Measurements from ENCODE around the gene PPARG. TPM values are rescaled to one million over a fixed set of nuclear protein-coding genes. Genes with fewer than 3 reads are reported as not detected.

PPARG gene
- total RNA-seq, 1 donor from 2014 or later, result 80.7 TPM

- intact Hi-C loops (cut with DNase I), result no loop called here
- Histone ChIP-seq H3K27me3 (no peaks in the 10 kb centered on the region), H3K4me1 (no peaks in the 10 kb centered on the region), H3K4me3 (no peak overlapping the region), H3K9me3 (no peaks in the 10 kb centered on the region), H3K36me3 (no peaks in the 10 kb centered on the region), H3K27ac (no peak overlapping the region)
- ATAC-seq (no peak), DNase-seq (no peak)
- no peak for TF ChIP-seq CTCF (IDR thresholded peaks at IDR 0.05)
These were observed 54.2 kb downstream of the PPARG start for GRCh38 chr3:12343047-12343501.

GRCh38 chr3:12345141-12345561 is 56.3 kb downstream of the PPARG start:
- DNase-seq (no peak), ATAC-seq (no peak)
- H3K4me3 ChIP-seq, result no peak overlapping the region
- TF ChIP-seq CTCF (IDR thresholded peaks at IDR 0.05), result no peak
- H3K27me3 ChIP-seq, result no peaks in the 10 kb centered on the region
- H3K27ac ChIP-seq, result no peak overlapping the region
- no peaks in the 10 kb centered on the region for H3K9me3 ChIP-seq
- intact Hi-C loops (cut with DNase I), result no loop called here
- no peaks in the 10 kb centered on the region for H3K36me3 ChIP-seq
- no peaks in the 10 kb centered on the region for H3K4me1 ChIP-seq

GRCh38 chr3:12345584-12346494 is 57.0 kb downstream of the PPARG start:
- H3K36me3 ChIP-seq, result no peaks in the 10 kb centered on the region
- H3K27me3 ChIP-seq, result no peaks in the 10 kb centered on the region
- DNase-seq, result no peak
- H3K27ac ChIP-seq, result no peak overlapping the region
- no peak for ATAC-seq
- intact Hi-C loops (cut with DNase I), result no loop called here
- H3K9me3 ChIP-seq, result no peaks in the 10 kb centered on the region
- peaks cover 1% of the 10 kb centered on the region for H3K4me1 ChIP-seq
- TF ChIP-seq CTCF (IDR thresholded peaks at IDR 0.05), result no peak
- no peak overlapping the region for H3K4me3 ChIP-seq

GRCh38 chr3:12347301-12347700 is 58.4 kb downstream of the PPARG start:
- Histone ChIP-seq H3K36me3 (no peaks in the 10 kb centered on the region), H3K4me3 (no peak overlapping the region), H3K27me3 (no peaks in the 10 kb centered on the region), H3K27ac (no peak overlapping the region), H3K4me1 (peaks cover 13% of the 10 kb centered on the region), H3K9me3 (no peaks in the 10 kb centered on the region)
- DNase-seq (no peak), ATAC-seq (no peak)
- TF ChIP-seq CTCF (IDR thresholded peaks at IDR 0.05), result no peak
- intact Hi-C loops (cut with DNase I), result no loop called here

- Histone ChIP-seq H3K36me3 (no peaks in the 10 kb centered on the region), H3K27ac (peak overlapping the region; percentile 44), H3K4me1 (peaks cover 13% of the 10 kb centered on the region), H3K4me3 (peak overlapping the region; percentile 6), H3K9me3 (no peaks in the 10 kb centered on the region), H3K27me3 (no peaks in the 10 kb centered on the region)
- intact Hi-C loops (cut with DNase I), result no loop called here
- DNase-seq (no peak), ATAC-seq (peak; percentile 72)
- TF ChIP-seq CTCF (IDR thresholded peaks at IDR 0.05), result no peak
These were observed 61.3 kb downstream of the PPARG start for GRCh38 chr3:12349895-12350811.

All from upper lobe of right lung (tissue), 1 donor.